ENCODE data around the gene ACAD11.

- no peak for TF ChIP-seq OSR1 (CRISPR knock-in tag; IDR thresholded peaks at IDR 0.05)
- no peak for TF ChIP-seq ZFP30 (CRISPR knock-in tag; IDR thresholded peaks at IDR 0.05)
- no peak for TF ChIP-seq CREB5 (CRISPR knock-in tag; IDR thresholded peaks at IDR 0.05; ENCODE audit: low read depth)
- TF ChIP-seq PATZ1 (CRISPR knock-in tag; IDR thresholded peaks at IDR 0.05; ENCODE audit: borderline replicate concordance): no peak
- TF ChIP-seq ZNF70 (CRISPR knock-in tag; IDR thresholded peaks at IDR 0.05): no peak
Measured at GRCh38 chr3:132592216-132592615, 67.4 kb downstream of the ACAD11 start.

Measured in SK-N-SH treated with all-trans-retinoic acid at 6 μM for 48 hours (cell line).